Progenitor cell of endocrine pancreas (in vitro differentiated cells): ENCODE results near the gene TSNAXIP1. TPM values are rescaled to one million over a fixed set of nuclear protein-coding genes. Genes with fewer than 3 reads are reported as not detected.

Experiments
- DNase-seq: peaks from one replicate; pipeline ENCODE4 v3.0.0; 2021; ENCODE audit warnings: low spot score; ENCODE audit not compliant: unreplicated experiment
- H3K27ac Mint-ChIP-seq: 2 replicates; pipeline ENCODE4 v1.8.0; 2021; ENCODE audit warnings: mild to moderate bottlenecking, moderate library complexity, mixed read lengths
- H3K27me3 Mint-ChIP-seq: 2 replicates; pipeline ENCODE4 v1.8.0; 2021; ENCODE audit warnings: mixed read lengths
- H3K36me3 Mint-ChIP-seq: 2 replicates; pipeline ENCODE4 v1.8.0; 2022; ENCODE audit warnings: mixed read lengths; ENCODE audit not compliant: insufficient read depth
- H3K4me1 Mint-ChIP-seq: 2 replicates; pipeline ENCODE4 v1.8.0; 2021; ENCODE audit warnings: low read depth, mixed read lengths
- H3K4me3 Mint-ChIP-seq: 2 replicates; pipeline ENCODE4 v1.8.0; 2021; ENCODE audit warnings: low read depth, mild to moderate bottlenecking, moderate library complexity, mixed read lengths
- H3K9me3 Mint-ChIP-seq: 2 replicates; pipeline ENCODE4 v1.8.0; 2021; ENCODE audit warnings: low read depth, mixed read lengths
- total RNA-seq: library from RNA; stranded (reverse); gene quantifications from 2 replicates; pipeline ENCODE4 v1.2.1, GENCODE V29; 2021
- TF ChIP-seq, protein P1 (sequence below): fragments of 200-600 bp; sonication (generic); IDR thresholded peaks from one replicate; pipeline ENCODE4 v1.5.0; 2021; ENCODE audit warnings: antibody characterized with exemption, mild to moderate bottlenecking; ENCODE audit not compliant: unreplicated experiment

Gene TSNAXIP1
- total RNA-seq, 1 donor from 2014 or later: 14.5 TPM

DNA sequence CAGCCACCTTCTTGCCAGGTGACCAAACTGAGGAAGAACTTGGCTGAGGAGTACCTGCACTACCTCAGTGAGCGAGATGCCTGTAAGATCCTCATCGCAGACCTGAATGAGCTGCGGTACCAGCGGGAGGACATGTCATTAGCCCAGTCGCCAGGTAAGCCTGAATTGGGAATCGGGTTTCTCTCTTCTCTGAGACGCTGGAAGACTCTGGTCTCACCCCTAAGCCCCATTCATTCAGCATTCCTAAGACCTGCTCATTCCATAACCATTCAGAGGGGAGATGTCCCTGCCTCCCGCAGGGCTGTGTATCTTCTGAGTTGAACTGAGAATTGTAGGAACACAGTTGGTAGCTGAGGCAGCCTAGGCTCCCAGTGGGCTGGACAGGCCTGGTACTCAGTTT, 18.4 kb downstream of the TSNAXIP1 start:
- no peaks in the 10 kb centered on the region for H3K4me1 Mint-ChIP-seq
- peaks cover 7% of the 10 kb centered on the region for H3K36me3 Mint-ChIP-seq
- no peaks in the 10 kb centered on the region for H3K9me3 Mint-ChIP-seq
- no peak overlapping the region for H3K4me3 Mint-ChIP-seq
- TF ChIP-seq, protein P1, sequence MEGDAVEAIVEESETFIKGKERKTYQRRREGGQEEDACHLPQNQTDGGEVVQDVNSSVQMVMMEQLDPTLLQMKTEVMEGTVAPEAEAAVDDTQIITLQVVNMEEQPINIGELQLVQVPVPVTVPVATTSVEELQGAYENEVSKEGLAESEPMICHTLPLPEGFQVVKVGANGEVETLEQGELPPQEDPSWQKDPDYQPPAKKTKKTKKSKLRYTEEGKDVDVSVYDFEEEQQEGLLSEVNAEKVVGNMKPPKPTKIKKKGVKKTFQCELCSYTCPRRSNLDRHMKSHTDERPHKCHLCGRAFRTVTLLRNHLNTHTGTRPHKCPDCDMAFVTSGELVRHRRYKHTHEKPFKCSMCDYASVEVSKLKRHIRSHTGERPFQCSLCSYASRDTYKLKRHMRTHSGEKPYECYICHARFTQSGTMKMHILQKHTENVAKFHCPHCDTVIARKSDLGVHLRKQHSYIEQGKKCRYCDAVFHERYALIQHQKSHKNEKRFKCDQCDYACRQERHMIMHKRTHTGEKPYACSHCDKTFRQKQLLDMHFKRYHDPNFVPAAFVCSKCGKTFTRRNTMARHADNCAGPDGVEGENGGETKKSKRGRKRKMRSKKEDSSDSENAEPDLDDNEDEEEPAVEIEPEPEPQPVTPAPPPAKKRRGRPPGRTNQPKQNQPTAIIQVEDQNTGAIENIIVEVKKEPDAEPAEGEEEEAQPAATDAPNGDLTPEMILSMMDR: no peak
- no peaks in the 10 kb centered on the region for H3K27me3 Mint-ChIP-seq
- DNase-seq: no peak
- H3K27ac Mint-ChIP-seq: no peak overlapping the region

DNA sequence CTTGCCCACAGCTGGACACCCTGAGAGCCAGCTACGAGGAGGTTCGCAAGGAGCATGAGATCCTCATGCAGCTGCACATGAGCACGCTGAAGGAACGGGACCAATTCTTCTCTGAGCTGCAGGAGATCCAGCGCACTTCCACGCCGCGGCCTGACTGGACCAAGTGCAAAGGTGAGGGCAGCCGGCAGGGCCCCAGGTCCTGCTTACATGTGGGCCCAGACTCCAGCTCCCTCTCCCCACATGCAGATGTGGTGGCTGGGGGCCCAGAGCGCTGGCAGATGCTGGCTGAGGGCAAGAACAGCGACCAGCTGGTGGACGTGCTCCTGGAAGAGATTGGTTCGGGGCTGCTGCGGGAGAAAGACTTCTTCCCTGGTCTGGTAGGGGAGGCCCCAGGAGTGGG, 19.2 kb downstream of the TSNAXIP1 start:
- H3K36me3 Mint-ChIP-seq: peaks cover 7% of the 10 kb centered on the region
- H3K4me1 Mint-ChIP-seq: no peaks in the 10 kb centered on the region
- H3K27me3 Mint-ChIP-seq: no peaks in the 10 kb centered on the region
- TF ChIP-seq, protein P1: no peak
- DNase-seq: no peak
- H3K27ac Mint-ChIP-seq: no peak overlapping the region
- H3K9me3 Mint-ChIP-seq: no peaks in the 10 kb centered on the region
- no peak overlapping the region for H3K4me3 Mint-ChIP-seq

DNA sequence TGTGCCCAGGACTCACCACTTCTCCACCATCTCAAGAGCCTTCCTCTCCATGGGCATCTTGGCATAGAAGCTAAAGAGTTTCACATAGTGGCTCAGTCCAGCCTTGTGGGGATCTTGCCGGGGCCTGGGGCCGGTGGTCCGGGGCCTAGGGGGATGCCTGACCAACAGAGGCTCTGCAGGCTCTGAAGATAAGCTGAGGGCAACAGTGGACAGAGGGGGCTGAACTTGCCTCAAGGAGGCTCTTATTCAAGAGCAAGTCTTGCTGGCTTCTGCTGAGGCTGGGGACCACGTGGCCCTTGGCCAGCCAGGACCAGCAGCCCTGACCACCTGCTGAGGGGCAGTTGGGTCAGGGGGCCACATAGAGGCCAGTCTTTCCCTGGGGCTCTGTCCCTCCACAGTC, 22.0 kb downstream of the TSNAXIP1 start:
- Mint-ChIP-seq H3K27ac (no peak overlapping the region), H3K4me1 (peaks cover 7% of the 10 kb centered on the region), H3K27me3 (no peaks in the 10 kb centered on the region), H3K4me3 (no peak overlapping the region), H3K36me3 (peaks cover 7% of the 10 kb centered on the region), H3K9me3 (no peaks in the 10 kb centered on the region)
- TF ChIP-seq, protein P1: no peak
- no peak for DNase-seq

DNA sequence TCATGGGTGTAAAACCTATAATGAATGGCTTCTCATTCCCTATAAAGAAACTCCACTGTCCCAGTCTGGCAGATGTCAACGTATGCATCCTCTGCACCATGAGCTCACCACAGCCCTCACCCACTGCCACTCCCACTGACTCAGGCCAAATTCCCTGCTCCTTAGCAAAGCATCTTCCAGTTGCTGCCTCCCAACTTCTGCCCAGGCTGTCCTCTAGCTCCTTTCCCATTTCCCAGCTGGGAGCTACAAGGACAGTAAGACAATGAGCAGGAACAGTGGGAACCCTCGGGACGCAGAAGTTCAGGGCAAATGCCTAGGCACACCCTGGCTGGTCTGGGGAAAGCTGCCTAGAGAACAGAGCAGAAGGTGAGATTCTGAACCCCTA, 26.3 kb downstream of the TSNAXIP1 start:
- no peaks in the 10 kb centered on the region for H3K27me3 Mint-ChIP-seq
- peaks cover 4% of the 10 kb centered on the region for H3K36me3 Mint-ChIP-seq
- H3K27ac Mint-ChIP-seq: peak overlapping the region; percentile 80
- peak overlapping the region; percentile 92 for H3K4me3 Mint-ChIP-seq
- TF ChIP-seq, protein P1: no peak
- peaks cover 12% of the 10 kb centered on the region for H3K4me1 Mint-ChIP-seq
- no peaks in the 10 kb centered on the region for H3K9me3 Mint-ChIP-seq
- no peak for DNase-seq

DNA sequence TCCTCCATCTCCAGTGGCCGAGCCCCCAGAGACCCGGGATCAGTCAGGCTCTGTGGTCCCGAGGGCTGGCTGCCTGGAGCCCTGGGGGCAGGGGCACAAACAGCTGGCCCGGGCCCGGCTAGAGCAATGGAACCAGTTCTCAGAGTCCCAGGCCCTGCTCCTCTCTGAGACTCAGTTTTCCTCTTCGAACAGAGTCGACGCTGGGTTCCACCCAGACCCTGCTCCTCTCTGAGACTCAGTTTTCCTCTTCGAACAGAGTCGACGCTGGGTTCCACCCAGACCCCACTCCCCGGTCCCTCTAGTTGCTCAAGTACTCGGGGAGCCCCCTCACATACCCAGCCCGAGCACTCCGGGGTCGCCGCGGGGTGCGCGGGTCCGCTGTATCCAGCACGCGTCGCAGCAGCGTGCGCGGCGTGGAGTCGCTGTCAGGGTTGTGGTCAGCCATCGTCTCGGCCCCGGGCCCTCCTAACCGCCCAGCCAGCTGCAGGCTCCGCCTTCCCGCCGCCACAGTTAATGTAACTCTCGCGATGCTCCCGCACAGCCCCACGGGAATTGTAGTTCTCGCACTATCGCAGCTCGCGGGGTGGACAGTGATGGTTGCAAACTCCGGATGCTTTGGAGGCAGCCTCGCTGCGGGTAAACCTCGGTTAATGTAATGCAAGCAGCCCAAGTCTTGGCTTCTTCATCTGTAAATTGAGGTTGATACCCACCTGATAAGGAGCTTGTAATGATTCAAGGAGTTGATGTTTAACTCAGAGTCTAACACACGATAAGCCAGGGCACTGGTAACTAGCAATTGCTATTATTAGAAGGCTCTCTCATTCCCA, 26.9 kb downstream of the TSNAXIP1 start:
- H3K4me1 Mint-ChIP-seq: peaks cover 12% of the 10 kb centered on the region
- TF ChIP-seq, protein P1: no peak
- peak; percentile 84 for DNase-seq
- H3K36me3 Mint-ChIP-seq: peaks cover 4% of the 10 kb centered on the region
- no peaks in the 10 kb centered on the region for H3K27me3 Mint-ChIP-seq
- peak overlapping the region; percentile 92 for H3K4me3 Mint-ChIP-seq
- H3K27ac Mint-ChIP-seq: peak overlapping the region; percentile 84
- H3K9me3 Mint-ChIP-seq: no peaks in the 10 kb centered on the region
